ENCODE data around the gene SFXN3. TPM values are rescaled to one million over a fixed set of nuclear protein-coding genes. Genes with fewer than 3 reads are reported as not detected.

SFXN3 gene
- total and polyA plus RNA-seq, 10 of the 15 experiments (the other 5 are each of a cell fraction or from before 2014, with no cell fraction given), result 0.05 to 11.3 (median 1.2) TPM

GRCh38 chr10:101005869-101006567 is 25.0 kb upstream of the SFXN3 start:
- H3K36me3 ChIP-seq (ENCODE audit: control insufficient read depth in 2 of 2, insufficient read depth in 2 of 2, low read length in 1 of 2), result peaks cover 0 to 2% of the 10 kb centered on the region in 2 experiments; a peak in 2 of 4 replicates
- SMC1A ChIA-PET (ENCODE audit: uncharacterized antibody, unreplicated experiment), result no interaction called here
- no TSS peak for BruUV-seq (replicated peaks)
- intact Hi-C loops (cut with micrococcal nuclease; ENCODE audit: unreplicated experiment) (no loop called here), in situ Hi-C loops (cut with MboI) (no loop called here)
- H3K27me3 ChIP-seq (replicated peaks in 1 of 2; ENCODE audit: control insufficient read depth in 2 of 2, insufficient read depth in 2 of 2, low read length in 1 of 2), result no peaks in the 10 kb centered on the region
- no peak overlapping the region for H3K9ac ChIP-seq (ENCODE audit: control insufficient read depth, insufficient read depth, low read length)
- no peak overlapping the region for H2AFZ ChIP-seq (ENCODE audit: control insufficient read depth, low read depth, low read length)
- RAD21 ChIA-PET (ENCODE audit: unreplicated experiment), result no interaction called here
- CTCF ChIA-PET, result interaction anchor here (0.6 to 3.0 kb wide), 4 partner anchors 8 to 943 kb away, joined by 4 to 13 read pairs (median 8); no protein-coding TSS in a partner anchor
- FAIRE-seq, result no peak
- H3K4me2 ChIP-seq (ENCODE audit: control insufficient read depth, insufficient read depth), result no peak overlapping the region
- peaks cover 4% of the 10 kb centered on the region; the same call in 1 of the 2 replicates for H3K4me1 ChIP-seq (ENCODE audit: control insufficient read depth, insufficient read depth, low read length)
- no peak for DNase-seq (ENCODE audit: low read depth, low spot score)
- H3K27ac ChIP-seq (ENCODE audit: control insufficient read depth, insufficient read depth), result no peak overlapping the region
- H3K4me3 ChIP-seq, result no peak overlapping the region
- H4K20me1 ChIP-seq (ENCODE audit: control insufficient read depth, insufficient read depth), result no peaks in the 10 kb centered on the region
- no peak for ATAC-seq
- TF ChIP-seq TCF7 (IDR thresholded peaks at IDR 0.05; ENCODE audit: borderline replicate concordance) (no peak), BACH1 (IDR thresholded peaks at IDR 0.05; ENCODE audit: borderline replicate concordance) (no peak), ZZZ3 (IDR thresholded peaks at IDR 0.05; ENCODE audit: control insufficient read depth, insufficient read length, low read depth) (no peak), JUNB (IDR thresholded peaks at IDR 0.05) (no peak), IKZF1 (conservative IDR thresholded peaks at IDR 0.05) (no peak), JUND (IDR thresholded peaks at IDR 0.05; ENCODE audit: low read depth, low read length) (no peak), HDAC6 (IDR thresholded peaks at IDR 0.05; ENCODE audit: unreplicated experiment) (no peak), IRF4 (IDR thresholded peaks at IDR 0.05; ENCODE audit: low read depth, low read length) (no peak), MEF2B (IDR thresholded peaks at IDR 0.05; ENCODE audit: partially characterized antibody, poor library complexity, severe bottlenecking) (no peak), SREBF1 (IDR thresholded peaks at IDR 0.05; ENCODE audit: low read length) (no peak), MYC (IDR thresholded peaks at IDR 0.05; ENCODE audit: insufficient read depth, insufficient read length, insufficient replicate concordance, low read length, severe bottlenecking) (no peak), CREB1 (IDR thresholded peaks at IDR 0.05; ENCODE audit: low read depth) (no peak), E2F8 (IDR thresholded peaks at IDR 0.05; ENCODE audit: low read depth, partially characterized antibody) (no peak), SMARCA5 (IDR thresholded peaks at IDR 0.05) (no peak), ZNF592 (IDR thresholded peaks at IDR 0.05) (no peak), HSF1 (IDR thresholded peaks at IDR 0.05; ENCODE audit: low read depth, low read length) (no peak)
- 62% methylated on average over 4 of the region's 4 CpGs for WGBS (ENCODE audit: insufficient coverage, insufficient replicate concordance, low lambda C conversion rate, missing lambda C conversion rate)
- POLR2A ChIA-PET, result no interaction called here
- no peaks in the 10 kb centered on the region for H3K79me2 ChIP-seq (ENCODE audit: control insufficient read depth, insufficient read depth, low read length)
- H3K9me3 ChIP-seq (replicated peaks; ENCODE audit: control insufficient read depth, insufficient read depth, low read length), result no peaks in the 10 kb centered on the region
